NCI-H2227 (cell line): Measurements from ENCODE around the gene RABGEF1.
A peak's percentile ranks its signal among the peaks of the same experiment; 100 is the strongest.
"Not testable (repeated sequence)": the region's sequence is repeated elsewhere in the genome, so short reads cannot be mapped to it uniquely, and the experiment has no call there.

ENCODE experiments used
- DNase-seq: peaks from one replicate; lab custom pipeline; 2025; ENCODE audit not compliant: unreplicated experiment; lab: John Stamatoyannopoulos, UW

RABGEF1 gene

DNA sequence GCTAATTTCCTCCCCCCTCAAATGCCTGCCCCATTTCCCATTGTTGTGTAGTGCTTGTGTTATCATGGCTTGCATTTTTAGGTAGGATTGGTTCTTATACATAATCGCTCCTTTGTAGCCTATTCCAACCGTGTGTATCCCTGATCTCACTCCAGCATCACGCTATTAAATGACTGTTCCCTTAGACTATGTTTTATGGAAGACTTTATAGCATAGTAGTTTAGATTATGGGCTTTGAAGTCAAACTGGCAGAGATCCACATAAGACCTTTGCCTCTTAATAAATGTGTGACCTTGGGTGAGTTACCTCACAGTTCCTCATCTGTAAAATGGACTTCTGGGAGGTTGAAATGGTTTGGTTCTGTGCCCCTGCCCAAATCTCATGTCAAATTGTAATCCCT, 5.4 kb upstream of the RABGEF1 start:
- no peak for DNase-seq

DNA sequence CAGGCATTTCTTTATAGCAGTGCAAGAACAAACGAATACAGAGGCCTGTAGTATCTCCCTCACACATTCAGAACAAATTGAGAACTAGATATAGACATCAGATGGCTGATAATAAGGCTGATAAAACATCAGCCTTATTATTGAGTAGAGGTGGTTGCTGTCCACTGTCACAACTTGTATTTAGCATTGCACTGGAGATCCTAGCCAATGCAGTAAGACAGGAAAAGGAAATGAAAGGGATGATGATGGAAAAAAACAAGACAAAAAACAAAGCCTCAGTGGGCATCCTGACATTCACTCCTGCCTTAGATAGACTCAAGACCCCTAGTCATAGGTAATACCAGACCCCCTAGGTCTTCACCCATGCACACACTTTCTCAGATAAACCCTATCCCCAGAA, 4.7 kb upstream of the RABGEF1 start:
- no peak for DNase-seq

DNA sequence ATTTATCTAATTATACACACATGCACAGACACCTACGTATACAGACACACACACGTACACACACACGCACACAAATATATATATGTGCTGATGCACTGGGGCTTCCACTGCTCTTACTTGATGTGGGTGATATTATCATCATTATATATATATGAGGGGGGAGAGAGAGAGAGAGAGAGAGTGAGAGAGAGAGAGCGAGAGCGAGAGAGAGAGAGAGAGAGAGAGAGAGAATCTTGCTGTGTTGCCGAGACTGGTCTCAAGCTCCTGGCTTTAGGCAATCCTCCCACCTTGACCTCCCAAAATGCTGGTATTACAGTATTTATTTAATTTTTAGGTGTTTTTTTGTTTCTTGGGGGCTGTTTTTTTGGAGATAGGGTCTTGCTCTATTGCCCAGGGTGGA, 3.6 kb upstream of the RABGEF1 start:
- no peak for DNase-seq

DNA sequence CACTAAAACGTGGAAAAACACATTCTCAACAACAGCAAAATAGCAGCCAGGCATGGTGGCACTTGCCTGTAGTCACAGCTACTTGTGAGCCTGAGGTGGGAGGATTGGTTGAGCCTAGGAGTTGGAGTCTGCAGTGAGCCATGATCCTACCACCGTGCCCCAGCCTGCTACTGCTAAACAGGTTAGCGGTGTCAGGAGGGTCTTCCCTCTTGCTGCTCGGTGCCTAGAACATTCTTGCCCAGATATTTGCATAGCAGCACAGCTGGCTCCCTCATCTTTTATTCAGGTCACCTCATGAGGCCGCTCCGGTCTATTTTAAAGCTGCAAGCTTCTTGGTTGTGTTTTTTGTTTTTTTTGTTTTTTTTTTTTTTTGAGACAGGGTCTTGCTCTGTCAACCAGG, 2.9 kb upstream of the RABGEF1 start:
- DNase-seq: no peak

DNA sequence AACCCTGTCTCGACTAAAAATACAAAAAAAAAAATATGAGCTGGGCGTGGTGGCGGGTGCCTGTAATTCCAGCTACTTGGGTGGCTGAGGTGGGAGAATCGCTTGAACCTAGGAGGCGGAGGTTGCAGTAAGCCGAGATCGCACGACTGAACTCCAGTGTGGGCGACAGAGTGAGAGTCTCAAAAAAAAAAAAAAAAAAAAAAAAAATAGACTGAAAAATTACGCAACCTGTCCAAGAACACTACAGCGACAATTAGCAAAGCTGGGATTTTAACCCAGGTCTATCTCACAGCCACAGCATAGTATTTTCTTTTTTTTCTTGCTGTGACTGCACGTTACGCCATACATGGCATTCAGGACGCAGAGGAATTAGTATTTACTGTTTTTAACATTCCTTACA, 1.1 kb upstream of the RABGEF1 start:
- DNase-seq: no peak

DNA sequence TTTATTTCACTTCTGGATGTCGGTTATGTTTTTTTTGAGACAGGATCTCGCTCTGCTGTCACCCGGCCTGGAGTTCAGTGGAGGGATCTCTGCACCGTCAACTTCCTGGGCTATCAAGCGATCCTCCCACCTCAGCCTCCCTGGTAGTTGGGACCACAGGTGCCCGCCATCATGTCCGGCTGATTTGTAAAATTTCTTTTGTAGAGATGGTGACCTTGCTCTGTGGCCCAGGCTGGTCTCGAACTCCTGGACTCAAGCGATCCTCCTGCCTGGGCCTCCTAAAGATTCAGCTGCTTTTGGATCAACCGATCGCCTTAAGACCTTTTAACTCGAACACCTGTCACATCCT, 606 bp upstream of the RABGEF1 start:
- DNase-seq: no peak

DNA sequence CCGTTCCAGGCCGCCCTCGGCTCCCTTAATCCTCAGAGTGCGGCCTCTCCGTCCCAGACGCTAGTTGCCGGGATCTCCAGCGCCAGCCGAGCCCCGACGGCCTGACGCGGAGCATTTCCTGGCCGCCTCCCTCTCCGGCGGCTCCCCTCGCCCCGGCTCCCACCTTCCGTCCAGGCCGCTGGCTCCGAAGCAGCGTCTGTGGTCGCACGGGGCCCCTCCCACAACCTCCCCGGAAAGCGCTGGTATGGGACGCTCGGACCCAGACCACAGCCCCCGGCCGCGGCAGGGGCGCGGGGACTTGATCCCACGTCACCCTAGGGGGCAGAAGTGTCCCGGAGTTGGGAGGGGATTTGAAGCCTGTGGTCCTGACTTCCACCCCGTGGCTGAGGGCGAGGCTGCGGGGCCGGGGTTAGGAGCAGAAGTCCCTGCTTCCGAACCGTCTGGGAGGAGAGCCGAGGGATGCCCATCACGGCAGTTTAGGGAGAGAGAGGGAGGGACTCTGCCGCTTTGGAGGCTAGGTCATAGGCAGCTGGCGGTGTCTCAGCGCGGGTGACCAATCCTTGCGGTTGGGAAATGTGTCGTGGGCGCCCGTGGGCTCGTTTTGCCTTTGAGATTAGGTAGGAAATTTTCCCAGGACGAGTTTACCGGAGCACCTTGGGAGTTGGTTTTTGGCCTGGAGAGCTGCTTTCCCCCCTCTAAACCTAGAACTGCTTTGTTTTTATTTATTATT, 612 bp downstream of the RABGEF1 start:
- DNase-seq: peak; percentile 65

DNA sequence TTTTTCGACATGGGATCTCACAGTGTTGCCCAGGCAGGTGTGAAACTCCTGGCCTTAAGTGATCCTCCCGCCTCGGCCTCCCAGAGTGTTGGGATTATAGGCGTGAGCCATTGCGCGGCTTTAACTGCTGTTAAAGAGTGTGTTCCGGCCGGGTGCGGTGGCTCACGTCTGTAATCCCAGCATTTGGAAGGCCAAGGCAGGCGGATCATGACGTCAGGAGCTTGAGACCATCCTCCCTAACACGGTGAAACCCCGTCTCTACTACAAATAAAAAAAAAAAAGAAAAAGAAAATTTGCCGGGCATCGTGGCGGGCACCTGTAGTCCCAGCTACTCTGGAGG, 1.1 kb downstream of the RABGEF1 start:
- DNase-seq: peak; percentile 55

DNA sequence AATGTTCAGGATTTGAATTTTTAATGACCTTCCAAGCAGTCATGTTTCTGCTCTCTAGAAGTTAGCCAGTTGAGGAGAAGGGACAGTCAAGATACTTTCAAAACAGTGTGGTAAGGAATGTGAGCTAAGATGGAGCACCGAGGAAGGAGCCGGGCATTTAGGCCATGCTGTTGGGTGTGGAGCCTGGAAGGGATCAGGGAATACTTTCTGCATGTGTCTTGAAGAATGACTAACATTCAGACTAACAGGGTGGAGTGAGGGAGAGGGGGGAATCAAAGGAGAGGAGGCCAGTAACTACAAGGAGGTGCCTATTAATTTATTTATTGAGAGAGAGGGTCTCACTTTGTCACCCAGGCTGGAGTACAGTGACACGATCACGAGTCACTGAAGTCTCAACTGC, 1.8 kb downstream of the RABGEF1 start:
- DNase-seq: not testable (repeated sequence)

DNA sequence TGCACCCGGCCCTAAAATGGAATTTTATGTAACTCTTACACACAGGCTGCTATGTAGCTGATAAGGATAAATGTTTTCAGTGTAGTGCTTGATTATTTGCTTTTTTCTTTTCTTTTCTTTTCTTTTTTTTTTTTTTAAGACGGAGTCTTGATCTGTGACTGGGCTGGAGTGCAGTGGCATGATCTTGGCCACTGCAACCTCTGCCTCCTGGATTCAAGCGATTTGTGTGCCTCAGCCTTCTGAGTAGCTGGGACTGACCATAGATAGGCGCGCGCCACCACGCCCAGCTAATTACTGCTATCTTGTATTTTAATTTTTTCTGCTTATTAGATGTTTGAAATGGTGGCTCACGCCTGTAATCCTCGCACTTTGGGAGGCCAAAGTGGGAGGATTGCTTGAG, 3.4 kb downstream of the RABGEF1 start:
- no peak for DNase-seq

DNA sequence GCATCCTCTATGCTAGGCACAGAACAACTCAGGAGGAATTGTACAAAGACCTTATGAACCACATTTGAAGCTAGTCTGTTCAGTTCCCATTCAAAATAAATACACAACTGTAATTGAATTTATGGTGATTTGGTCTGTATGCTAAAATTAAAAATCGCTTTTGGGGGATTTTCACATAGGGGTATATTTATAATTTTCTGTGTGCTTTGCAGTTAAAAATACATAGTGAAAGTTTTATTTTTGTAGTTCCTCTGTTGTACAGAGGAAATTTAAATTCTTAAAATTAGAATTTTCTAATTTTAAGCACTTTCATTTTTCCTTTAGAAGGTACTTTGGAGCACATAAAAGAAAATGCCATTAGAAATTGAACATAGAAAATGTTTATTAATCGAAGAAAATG, 6.9 kb downstream of the RABGEF1 start:
- DNase-seq: no peak

DNA sequence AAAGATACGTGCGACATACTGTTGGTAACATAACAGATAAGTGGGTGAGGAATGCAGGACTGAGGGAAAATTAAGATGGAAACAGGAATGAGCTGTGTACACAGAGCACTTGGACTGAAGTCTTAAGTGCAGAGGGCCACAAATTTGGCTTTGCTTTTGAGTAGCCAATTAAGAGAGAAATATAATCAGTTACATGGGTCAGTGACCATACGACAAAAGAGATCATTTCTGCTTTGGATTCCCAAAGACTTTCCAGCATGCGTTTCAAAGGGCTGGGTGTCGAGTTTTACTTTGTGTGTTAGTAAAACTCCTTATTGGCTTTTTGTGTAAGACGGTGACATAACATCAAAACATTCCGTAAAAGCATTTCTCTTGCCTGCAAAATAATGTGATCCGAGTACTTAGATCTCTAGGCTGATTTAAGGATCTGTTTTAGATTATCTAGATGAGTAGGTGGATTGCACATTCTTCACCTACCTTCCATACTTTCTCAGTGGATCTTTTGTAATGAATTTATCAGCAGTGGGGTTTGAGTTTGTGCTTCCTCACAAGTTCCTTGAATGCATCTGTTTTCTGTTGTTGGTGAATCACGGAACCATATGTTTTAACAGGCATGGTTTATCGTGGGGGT, 7.5 kb downstream of the RABGEF1 start:
- no peak for DNase-seq

DNA sequence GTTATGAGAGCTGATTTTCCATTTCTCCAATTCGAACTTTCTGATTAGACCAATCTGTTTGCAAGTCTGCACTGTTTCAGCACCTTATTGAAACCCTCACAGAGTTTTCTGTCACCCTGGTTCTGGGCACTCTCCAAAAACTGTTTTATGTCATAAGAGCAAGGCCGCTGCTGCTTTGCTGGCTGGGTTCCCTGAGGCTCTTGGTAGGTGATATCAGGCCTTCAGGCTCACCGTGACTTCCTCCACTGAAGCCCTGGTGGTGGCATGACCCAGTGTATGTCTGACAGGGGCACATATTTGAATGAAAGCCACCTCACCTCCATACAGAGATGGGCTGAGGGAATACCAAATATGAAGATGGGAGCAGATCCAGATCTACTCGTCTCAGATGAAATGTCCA, 8.3 kb downstream of the RABGEF1 start:
- DNase-seq: no peak

DNA sequence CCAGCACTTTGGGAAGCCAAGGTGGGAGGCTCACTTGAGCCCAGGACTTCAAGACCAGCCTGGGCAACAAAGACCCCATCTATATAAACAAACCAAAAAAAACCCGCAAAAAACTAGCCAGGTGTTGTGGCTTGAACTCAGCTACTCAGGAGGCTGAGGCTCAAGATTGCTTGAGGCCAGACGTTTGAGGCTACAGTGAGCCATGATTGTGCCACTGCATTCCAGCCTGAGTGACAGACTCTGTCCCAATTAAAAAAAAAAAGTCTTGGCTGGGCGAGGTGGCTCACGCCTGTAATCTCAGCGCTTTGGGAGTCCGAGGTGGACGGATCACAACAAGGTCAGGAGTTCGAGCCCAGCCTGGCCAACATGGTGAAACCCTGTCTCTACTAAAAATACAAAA, 11.4 kb downstream of the RABGEF1 start:
- no peak for DNase-seq

DNA sequence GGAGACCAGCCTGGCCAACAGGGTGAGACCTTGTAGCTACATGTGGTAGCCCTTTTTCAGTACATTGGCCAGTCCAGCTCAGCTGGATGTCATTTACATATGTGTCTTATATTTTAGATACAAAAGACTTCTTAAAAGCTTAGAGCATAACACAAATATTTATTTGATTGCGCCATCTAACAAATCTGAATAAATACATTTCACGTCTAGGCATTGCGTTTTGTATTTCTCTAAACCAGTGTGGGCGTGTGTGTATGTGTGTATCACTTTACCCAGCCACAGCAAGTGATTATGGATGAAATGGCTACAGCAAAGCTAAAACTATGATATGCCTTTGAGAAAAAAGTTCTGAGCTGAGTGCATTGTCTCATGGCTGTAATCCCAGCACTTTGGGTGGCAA, 14.0 kb downstream of the RABGEF1 start:
- no peak for DNase-seq

DNA sequence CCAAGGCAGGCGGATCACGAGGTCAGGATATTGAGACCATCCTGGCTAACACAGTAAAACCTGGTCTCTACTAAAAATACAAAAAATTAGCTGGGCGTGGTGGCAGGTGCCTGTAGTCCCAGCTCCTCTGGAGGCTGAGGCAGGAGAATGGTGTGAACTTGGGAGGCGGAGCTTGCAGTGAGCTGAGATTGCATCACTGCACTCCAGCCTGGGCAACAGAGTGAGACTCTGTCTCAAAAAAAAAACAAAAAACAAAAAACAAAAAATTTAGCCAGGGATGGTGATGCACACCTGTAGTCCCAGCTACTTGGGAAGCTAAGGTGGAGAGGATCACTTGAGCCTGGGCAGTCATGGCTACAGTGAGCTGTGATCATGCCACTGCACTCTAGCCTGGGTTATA, 14.5 kb downstream of the RABGEF1 start:
- not testable (repeated sequence) for DNase-seq

DNA sequence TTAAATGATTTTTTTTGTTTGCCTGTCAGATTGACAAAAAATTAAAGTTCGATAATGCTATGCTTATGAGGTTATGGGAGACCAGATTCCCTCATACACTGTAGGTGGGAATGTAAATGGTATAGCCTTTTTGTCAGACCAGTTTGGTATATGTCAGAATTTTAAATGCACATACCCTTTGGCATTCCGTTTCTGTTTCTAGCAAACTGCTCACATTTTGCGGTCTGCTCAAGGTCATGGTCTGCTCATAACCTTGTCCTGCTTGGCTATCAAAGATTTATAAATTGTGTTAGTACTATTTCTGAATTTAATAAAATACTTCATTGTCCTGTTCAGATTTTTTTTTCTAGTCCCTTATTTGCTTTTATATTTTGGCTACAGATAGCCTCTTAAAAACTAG, 15.7 kb downstream of the RABGEF1 start:
- DNase-seq: not testable (repeated sequence)

DNA sequence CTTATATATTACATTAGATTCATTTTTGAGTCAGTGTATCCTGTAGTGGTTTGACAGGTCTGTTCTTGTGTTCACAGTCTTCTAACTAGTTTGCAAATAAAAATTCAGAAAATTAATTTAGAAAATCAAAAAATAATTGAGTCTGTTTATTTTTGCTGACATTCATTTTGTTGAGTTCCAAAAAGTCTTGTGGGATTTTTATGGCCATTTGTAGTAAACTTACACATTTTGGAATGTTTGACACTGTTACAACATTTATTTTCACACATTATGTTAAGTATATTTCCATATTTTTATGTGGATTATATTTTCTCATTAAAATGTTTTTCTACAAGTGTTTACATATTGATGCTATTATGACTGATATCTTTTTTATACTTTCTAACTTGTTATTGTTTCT, 16.4 kb downstream of the RABGEF1 start:
- DNase-seq: no peak

DNA sequence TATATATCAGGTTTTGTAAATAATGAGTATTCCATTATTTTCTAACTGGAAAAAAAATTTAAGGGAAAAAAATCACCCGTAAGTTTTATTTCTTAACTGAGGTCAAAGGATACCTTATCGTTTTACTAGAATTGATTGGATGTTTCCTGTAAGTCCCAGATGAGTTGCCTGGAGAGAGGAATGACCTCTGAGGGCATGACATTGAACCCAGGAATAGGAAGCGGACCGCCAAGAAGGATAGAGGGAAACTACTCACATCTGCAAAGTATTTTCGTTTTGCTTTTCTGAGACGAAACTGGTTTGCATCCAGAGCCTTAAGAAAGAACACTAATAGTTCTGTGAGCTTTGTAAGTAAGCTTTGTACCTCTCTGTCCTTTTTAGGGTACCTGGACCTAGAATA, 17.4 kb downstream of the RABGEF1 start:
- no peak for DNase-seq

DNA sequence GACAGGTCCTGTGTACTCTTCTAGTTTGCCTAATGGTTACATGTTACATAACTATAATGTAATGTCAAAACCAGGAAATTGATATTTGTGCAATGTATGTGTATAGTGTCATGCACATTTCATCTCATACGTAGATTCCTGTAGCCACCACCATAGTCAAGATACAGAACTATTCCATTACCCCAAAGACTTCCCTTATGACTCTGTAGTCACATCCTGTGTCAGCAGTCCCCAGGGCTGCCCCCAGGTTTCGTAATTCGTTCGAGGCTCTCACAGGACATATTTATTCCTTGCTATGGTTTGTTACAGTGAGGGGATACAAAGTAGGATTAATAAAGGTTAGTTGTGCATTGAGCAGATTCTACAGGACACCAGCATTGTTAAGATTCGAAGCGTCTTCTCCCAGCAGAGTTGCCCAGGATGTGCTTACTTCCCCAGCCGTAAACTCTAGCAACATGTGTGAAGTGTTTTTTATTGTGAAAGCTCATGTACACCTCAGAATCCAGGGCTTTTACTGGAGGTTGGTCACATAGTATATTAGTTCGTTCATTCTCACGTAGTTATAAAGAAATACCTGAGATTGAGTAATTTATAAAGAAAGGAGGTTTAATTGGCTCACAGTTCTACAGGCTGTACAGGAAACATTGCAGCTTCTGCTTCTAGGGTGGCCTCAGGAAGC, 18.6 kb downstream of the RABGEF1 start:
- no peak for DNase-seq

DNA sequence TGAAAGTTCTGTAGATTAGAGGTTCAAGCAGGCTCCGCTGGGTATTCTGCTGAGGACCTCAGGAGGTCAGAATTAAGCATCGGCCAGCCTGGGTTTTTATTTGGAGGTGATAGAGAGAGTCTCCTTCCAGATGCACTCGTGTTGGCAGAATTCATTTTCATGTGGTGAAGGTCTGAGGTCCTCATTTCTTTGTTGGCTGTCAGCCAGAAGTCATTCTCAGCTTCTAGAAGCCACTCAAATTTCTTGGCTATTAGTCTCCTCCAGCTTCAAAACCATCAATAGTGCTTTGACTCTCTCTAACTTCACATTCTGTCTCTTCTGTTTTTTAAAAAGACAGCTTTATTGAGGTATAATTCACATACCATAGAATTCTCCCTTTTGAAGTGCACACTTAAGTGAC, 22.6 kb downstream of the RABGEF1 start:
- peak; percentile 35 for DNase-seq

DNA sequence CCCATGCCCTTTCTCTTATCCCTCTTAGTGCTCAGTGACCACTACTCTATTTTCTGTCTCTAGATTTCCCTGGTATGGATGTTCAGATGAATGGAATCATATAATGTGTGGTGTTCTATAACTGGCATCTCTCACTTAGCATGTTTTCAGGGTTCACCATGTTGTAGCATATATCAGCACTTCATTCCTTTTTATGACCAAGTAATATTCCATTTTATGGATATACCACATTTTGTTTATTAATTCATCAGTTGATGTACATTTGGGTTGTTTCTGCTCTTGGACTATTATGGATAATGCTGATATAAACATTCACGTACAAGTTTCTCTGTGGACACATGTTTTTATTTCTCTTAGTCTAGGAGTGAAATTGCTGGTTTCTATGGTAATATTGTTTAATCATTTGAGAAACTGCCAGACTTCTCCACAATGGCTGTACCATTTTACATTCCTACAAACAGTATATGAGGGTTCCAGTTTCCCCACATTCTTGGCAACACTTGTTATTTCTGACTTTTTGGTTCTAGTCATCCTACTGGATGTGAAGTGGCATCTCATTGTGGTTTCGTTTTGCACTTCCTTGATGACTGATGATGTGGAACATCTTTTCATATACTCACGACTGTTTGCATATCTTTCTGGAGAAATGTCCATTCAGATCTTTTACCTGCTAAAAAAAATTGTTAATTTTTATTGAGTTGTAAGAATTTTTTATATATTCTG, 23.3 kb downstream of the RABGEF1 start:
- DNase-seq: not testable (repeated sequence)
